GM12874 (cell line): ENCODE results near the gene ATG4D.

Experiments
- TF ChIP-seq, protein P1 (sequence below): IDR thresholded peaks from 2 replicates; pipeline ENCODE4 v1.5.1; 2011; ENCODE audit warnings: low read depth, mild to moderate bottlenecking, control low read depth, low read length, moderate library complexity; ENCODE audit not compliant: insufficient read depth

Gene ATG4D

DNA sequence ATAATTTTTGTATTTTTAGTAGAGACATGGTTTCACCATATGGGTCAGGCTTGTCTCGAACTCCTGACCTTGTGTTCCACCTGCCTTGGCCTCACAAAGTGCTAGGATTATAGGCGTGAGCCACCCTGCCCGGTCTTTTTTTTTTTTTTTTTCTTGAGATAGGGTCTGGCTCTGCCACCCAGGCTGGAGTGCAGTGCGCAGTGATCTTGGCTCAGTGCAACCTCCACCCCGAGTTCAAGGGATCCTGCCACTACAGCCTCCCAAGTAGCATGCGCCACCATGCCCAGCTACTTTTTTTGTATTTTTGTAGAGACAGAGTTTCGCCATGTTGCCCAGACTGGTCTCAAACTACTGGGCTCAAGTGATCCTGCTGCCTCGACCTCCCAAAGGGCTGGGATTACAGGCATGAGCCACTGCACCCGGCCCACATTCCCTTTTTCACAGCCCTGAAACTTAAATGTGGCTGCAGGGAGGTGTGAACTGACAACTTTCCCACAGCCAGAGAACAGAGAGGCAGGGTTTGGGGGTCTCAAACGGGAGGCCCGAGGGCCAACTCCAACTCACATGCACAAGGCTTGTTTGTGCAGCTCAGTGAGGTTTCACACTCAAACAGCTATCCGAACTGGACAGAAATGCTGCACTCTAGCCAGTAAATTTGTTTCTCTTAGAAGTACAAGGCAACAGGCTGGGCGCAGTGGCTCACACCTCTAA, 22.1 kb upstream of the ATG4D start:
- TF ChIP-seq, protein P1, sequence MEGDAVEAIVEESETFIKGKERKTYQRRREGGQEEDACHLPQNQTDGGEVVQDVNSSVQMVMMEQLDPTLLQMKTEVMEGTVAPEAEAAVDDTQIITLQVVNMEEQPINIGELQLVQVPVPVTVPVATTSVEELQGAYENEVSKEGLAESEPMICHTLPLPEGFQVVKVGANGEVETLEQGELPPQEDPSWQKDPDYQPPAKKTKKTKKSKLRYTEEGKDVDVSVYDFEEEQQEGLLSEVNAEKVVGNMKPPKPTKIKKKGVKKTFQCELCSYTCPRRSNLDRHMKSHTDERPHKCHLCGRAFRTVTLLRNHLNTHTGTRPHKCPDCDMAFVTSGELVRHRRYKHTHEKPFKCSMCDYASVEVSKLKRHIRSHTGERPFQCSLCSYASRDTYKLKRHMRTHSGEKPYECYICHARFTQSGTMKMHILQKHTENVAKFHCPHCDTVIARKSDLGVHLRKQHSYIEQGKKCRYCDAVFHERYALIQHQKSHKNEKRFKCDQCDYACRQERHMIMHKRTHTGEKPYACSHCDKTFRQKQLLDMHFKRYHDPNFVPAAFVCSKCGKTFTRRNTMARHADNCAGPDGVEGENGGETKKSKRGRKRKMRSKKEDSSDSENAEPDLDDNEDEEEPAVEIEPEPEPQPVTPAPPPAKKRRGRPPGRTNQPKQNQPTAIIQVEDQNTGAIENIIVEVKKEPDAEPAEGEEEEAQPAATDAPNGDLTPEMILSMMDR = no peak

DNA sequence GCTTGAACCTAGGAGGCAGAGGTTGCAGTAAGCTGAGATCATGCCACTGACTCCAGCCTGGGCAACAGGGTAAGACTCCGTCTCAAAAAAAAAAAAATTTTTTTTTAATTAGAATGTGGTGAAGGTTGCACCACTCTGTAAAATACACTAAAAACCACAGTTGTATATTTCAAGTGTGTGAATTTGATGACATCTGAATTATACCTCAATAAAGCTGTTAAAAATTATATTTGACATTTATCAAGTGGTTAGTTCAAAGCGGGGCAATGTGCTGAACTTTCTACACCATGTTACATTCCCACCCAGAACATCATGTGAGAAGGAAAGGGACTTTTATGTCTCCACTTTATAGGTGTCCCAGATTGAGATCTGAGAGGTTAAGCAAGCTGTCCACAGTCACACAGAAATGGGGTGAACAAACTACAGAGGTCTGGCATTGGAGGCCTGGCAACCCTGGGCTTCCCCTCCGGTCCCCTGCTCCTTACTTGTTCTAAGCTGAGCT, 20.5 kb upstream of the ATG4D start:
- TF ChIP-seq, protein P1 = no peak

DNA sequence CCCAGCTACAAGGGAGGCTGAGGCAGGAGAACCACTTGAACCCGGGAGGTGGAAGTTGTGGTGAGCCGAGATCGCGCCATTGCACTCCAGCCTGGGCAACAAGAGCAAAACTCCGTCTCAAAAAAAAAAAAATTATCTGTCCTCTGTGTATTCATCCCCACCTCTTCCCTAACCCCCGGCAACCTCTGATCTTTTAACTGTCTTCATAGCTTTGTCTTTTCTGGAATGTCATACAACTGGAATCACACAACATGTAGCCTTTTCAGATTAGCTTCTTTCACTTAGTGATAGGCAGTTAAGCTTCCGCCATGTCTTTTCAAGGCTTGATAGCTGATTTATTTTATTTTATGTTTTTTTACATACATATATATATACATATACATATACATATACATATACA, 18.1 kb upstream of the ATG4D start:
- TF ChIP-seq, protein P1 = no peak

DNA sequence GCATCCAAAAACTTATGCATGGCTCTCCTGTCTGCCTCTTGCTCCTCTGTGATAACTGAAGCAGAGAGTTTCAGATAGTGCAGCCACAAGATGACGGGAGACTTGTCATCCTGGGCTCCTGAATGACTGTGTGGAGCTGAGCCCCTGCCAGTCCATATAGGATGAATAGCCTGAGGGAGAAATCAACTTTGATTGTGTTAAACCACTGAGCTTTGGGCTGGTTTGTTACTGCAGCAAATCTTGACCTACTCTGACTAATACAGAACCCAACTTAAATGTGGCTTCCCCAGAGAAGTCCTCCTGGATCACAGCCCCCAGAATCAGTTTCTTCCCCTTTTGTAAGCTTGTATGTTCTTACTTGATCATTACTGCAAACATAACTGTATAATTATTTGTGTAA, 11.2 kb upstream of the ATG4D start:
- TF ChIP-seq, protein P1 = no peak

DNA sequence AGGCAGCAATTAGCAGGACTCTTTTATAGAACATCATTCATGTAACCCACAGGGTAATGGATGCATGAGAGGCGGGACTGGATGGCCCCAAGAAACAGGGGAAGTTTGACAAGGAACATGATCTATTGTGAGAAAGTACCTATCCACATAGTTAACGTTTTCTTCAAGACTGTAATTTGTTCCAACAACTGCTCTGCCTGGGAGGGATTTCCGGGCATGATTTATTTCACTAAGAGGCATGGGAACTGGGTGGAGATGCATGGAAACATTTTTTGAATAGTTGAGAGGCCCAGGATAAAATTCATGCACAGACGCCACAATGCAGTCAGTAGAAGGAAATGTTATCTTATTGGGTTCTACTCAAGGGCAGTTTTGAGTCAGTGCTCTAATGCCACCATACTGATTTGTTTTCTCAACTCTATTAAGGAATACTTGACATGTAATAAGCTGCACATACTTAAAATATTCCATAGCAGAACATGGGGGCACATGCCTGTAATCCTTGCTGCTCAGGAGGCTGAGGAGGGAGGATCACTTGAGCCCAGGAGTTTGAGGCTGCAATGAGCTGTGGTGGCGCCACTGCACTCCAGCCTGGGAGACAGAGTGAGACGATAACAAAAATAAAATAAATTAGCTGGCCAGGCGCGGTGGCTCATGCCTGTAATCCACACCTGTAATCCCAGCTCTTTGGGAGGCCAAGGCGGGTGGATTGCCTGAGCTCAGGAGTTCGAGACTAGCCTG, 9.9 kb upstream of the ATG4D start:
- TF ChIP-seq, protein P1 = no peak

DNA sequence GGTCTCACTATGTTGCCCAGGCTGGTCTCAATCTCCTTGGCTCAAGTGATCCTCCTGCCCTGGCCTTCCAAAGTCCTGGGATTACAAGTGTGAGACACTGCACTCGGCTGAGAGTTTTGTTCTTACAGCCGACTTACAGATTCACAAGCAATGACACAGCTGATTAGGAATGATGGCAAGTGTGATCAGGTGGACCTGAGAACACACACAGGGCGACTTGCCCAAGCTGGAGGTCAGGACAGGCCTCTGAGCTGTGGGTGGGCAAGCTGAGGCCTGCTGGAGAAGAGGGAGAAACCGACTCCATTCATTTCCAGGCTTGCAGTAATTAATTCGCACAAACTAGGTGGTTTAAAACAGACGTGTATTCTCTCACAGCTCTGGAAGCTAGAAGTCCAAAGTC, 8.1 kb upstream of the ATG4D start:
- TF ChIP-seq, protein P1 = no peak

DNA sequence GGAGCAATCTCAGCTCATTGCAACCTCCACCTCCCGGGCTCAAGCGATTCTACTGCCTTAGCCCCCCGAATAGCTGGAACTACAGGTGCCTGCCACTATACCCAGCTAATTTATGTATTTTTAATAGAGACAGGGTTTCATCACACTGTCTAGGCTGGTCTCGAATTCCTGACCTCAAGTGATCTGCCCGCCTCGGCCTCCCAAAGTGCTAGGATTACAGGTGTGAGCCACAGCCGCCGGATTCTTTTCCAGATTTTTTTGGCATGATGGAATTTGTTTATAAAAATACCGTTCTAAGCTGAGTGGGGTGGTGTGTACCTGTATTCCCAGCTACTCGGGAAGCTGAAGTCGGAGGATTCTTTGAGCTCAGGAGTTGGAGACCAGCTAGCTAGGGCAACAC, 6.0 kb upstream of the ATG4D start:
- TF ChIP-seq, protein P1 = no peak
